SK-N-SH treated with all-trans-retinoic acid at 6 μM for 48 hours (cell line): Measurements from ENCODE around the gene PSMB11.
A peak's percentile ranks its signal among the peaks of the same experiment; 100 is the strongest.

Experiments used
- ATAC-seq: fragments of 200-7000 bp; cut with Tn5 transposase; 3 replicates; pipeline ENCODE4 v1.9.1; 2020; ENCODE audit warnings: mild to moderate bottlenecking, moderate library complexity
- ARNTL ChIP-seq: fragments of 450-650 bp; formaldehyde crosslinking; IDR thresholded peaks from 2 replicates; pipeline ENCODE4 v1.5.0; 2020; ENCODE audit warnings: low read depth, mild to moderate bottlenecking, moderate library complexity, borderline replicate concordance
- BACH2 ChIP-seq: fragments of 250-450 bp; sonication (Bioruptor Pico); IDR thresholded peaks from 2 replicates; pipeline ENCODE4 v1.9.0; 2021; ENCODE audit warnings: mild to moderate bottlenecking, borderline replicate concordance
- CREB5 ChIP-seq: fragments of 250-450 bp; sonication (Bioruptor Pico); IDR thresholded peaks from 2 replicates; pipeline ENCODE4 v1.5.1; 2020; ENCODE audit warnings: low read depth, mild to moderate bottlenecking, moderate library complexity
- CSDC2 ChIP-seq: fragments of 250-450 bp; sonication (Bioruptor Pico); IDR thresholded peaks from 2 replicates; pipeline ENCODE4 v1.5.0; 2020; ENCODE audit warnings: mild to moderate bottlenecking, moderate library complexity
- CSRNP3 ChIP-seq: fragments of 250-450 bp; sonication (Bioruptor Pico); IDR thresholded peaks from 2 replicates; pipeline ENCODE4 v1.5.1; 2021; ENCODE audit warnings: mild to moderate bottlenecking, moderate library complexity
- ESRRG ChIP-seq: fragments of 250-450 bp; sonication (Bioruptor Pico); IDR thresholded peaks from 2 replicates; pipeline ENCODE4 v1.6.1; 2021; ENCODE audit warnings: mild to moderate bottlenecking
- GLIS3 ChIP-seq: fragments of 250-450 bp; sonication (Bioruptor Pico); IDR thresholded peaks from 2 replicates; pipeline ENCODE4 v1.5.0; 2020; ENCODE audit warnings: mild to moderate bottlenecking, moderate library complexity
- ISL1 ChIP-seq: fragments of 250-450 bp; sonication (Bioruptor Pico); IDR thresholded peaks from 2 replicates; pipeline ENCODE4 v2.1.2; 2022; ENCODE audit warnings: mild to moderate bottlenecking, moderate library complexity
- OSR1 ChIP-seq: fragments of 250-450 bp; sonication (Bioruptor Pico); IDR thresholded peaks from 2 replicates; pipeline ENCODE4 v1.8.0; 2022; ENCODE audit warnings: moderate library complexity, mild to moderate bottlenecking, inconsistent platforms
- PATZ1 ChIP-seq: fragments of 250-450 bp; sonication (Bioruptor Pico); IDR thresholded peaks from 2 replicates; pipeline ENCODE4 v1.8.0; 2020; ENCODE audit warnings: mild to moderate bottlenecking, moderate library complexity, borderline replicate concordance
- POU6F1 ChIP-seq: fragments of 250-450 bp; sonication (Bioruptor Pico); IDR thresholded peaks from 2 replicates; pipeline ENCODE4 v1.8.0; 2021; ENCODE audit warnings: low read depth, mild to moderate bottlenecking, moderate library complexity, borderline replicate concordance
- RARB ChIP-seq: fragments of 250-450 bp; sonication (Bioruptor Pico); IDR thresholded peaks from 2 replicates; pipeline ENCODE4 v1.8.0; 2021; ENCODE audit warnings: mild to moderate bottlenecking, moderate library complexity
- SNAI2 ChIP-seq: fragments of 250-450 bp; sonication (Bioruptor Pico); IDR thresholded peaks from 2 replicates; pipeline ENCODE4 v1.5.0; 2020; ENCODE audit warnings: mild to moderate bottlenecking, moderate library complexity
- TCF4 ChIP-seq: fragments of 250-450 bp; sonication (Bioruptor Pico); IDR thresholded peaks from 2 replicates; pipeline ENCODE4 v1.8.0; 2021; ENCODE audit warnings: mild to moderate bottlenecking, moderate library complexity, borderline replicate concordance
- TOX ChIP-seq: fragments of 250-450 bp; sonication (Bioruptor Pico); IDR thresholded peaks from 2 replicates; pipeline ENCODE4 v1.8.0; 2021; ENCODE audit warnings: mild to moderate bottlenecking, moderate library complexity, borderline replicate concordance
- ZC3H10 ChIP-seq: fragments of 250-450 bp; sonication (Bioruptor Pico); IDR thresholded peaks from 2 replicates; pipeline ENCODE4 v1.5.1; 2021; ENCODE audit warnings: mild to moderate bottlenecking, moderate library complexity
- ZFP3 ChIP-seq: fragments of 250-450 bp; sonication (Bioruptor Pico); IDR thresholded peaks from 2 replicates; pipeline ENCODE4 v1.5.0; 2020; ENCODE audit warnings: mild to moderate bottlenecking, moderate library complexity
- ZFP30 ChIP-seq: fragments of 450-650 bp; formaldehyde crosslinking; IDR thresholded peaks from 2 replicates; pipeline ENCODE4 v1.5.0; 2022; ENCODE audit warnings: mild to moderate bottlenecking, moderate library complexity
- ZNF565 ChIP-seq: fragments of 450-650 bp; formaldehyde crosslinking; conservative IDR thresholded peaks from 2 replicates; pipeline ENCODE4 v1.5.0; 2020; ENCODE audit warnings: low read depth, mild to moderate bottlenecking, moderate library complexity
- ZNF70 ChIP-seq: fragments of 450-650 bp; formaldehyde crosslinking; IDR thresholded peaks from 2 replicates; pipeline ENCODE4 v1.5.0; 2020; ENCODE audit warnings: mild to moderate bottlenecking, moderate library complexity

PSMB11 gene

GRCh38 chr14:23056956-23057756, 15.1 kb downstream of the PSMB11 start, which contains the start of gene CDH24:
TSS of gene CDH24 (minus strand) at chr14:23057520. CDS start at chr14:23055733, 1,787 bp downstream.
- ATAC-seq: peak; percentile 58
- TF ChIP-seq TCF4 (CRISPR knock-in tag) (no peak), RARB (CRISPR knock-in tag) (no peak), ZNF70 (CRISPR knock-in tag) (no peak), ZNF565 (CRISPR knock-in tag) (no peak), ZC3H10 (no peak), CSDC2 (no peak), OSR1 (CRISPR knock-in tag) (no peak), TOX (CRISPR knock-in tag) (no peak), CREB5 (CRISPR knock-in tag) (no peak), PATZ1 (no peak), ESRRG (no peak), CSRNP3 (CRISPR knock-in tag) (no peak), BACH2 (no peak), ARNTL (no peak), ZFP3 (CRISPR knock-in tag) (no peak)

- ATAC-seq: peak; percentile 72
- TF ChIP-seq GLIS3 (peak; percentile 19), PATZ1 (0 out of 2 replicates have a peak, but pooled peaks have one; percentile 17), ZC3H10 (no peak)
- TF ChIP-seq, all 23 proteins: peak for 2
Measured at GRCh38 chr14:23057757-23058653, 16.0 kb downstream of the PSMB11 start.

- no peak for TF ChIP-seq OSR1 (CRISPR knock-in tag)
- TF ChIP-seq ZFP3 (CRISPR knock-in tag): no peak
- TF ChIP-seq ZC3H10: no peak
- no peak for TF ChIP-seq ZNF70 (CRISPR knock-in tag)
- TF ChIP-seq POU6F1: no peak
- TF ChIP-seq TOX (CRISPR knock-in tag): no peak
- no peak for TF ChIP-seq ZFP30 (CRISPR knock-in tag)
- TF ChIP-seq CREB5 (CRISPR knock-in tag): no peak
- no peak for TF ChIP-seq CSDC2
- no peak for TF ChIP-seq ARNTL
- no peak for TF ChIP-seq BACH2
- no peak for TF ChIP-seq CSRNP3 (CRISPR knock-in tag)
- TF ChIP-seq SNAI2 (CRISPR knock-in tag): no peak
- TF ChIP-seq RARB (CRISPR knock-in tag): no peak
- TF ChIP-seq ESRRG: no peak
- TF ChIP-seq GLIS3: no peak
- no peak for TF ChIP-seq ISL1 (CRISPR knock-in tag)
- TF ChIP-seq TCF4 (CRISPR knock-in tag): no peak
- no peak for ATAC-seq
Measured at GRCh38 chr14:23058654-23059504, 16.9 kb downstream of the PSMB11 start.
